Measurements from ENCODE around the gene COL10A1. TPM values are rescaled to one million over a fixed set of nuclear protein-coding genes. Genes with fewer than 3 reads are reported as not detected.

Gene COL10A1
- polyA plus RNA-seq, 1 donor from 2014 or later = not detected

DNA sequence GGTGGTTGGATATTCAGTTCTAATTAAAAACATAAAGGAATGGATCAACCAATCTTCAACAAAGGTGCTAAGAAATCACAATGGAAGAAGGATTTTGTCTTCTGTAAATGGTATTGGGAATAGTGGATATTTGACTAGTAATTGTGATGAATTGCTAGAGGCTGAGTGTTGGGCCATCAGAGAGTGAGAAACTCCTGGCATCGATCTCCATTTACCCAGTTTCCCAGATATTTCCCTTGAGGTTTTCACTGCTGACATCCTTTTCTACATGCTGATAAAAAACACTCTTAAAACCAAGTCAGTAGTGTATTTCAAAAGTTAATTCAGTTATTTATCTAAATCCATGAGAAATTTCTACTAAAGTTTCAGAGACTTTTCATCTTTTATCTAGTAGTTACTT is 40.4 kb upstream of the COL10A1 start:
- H3K9me3 ChIP-seq (ENCODE audit: low read length) = no peaks in the 10 kb centered on the region
- H4K20me1 ChIP-seq (ENCODE audit: insufficient read depth) = no peaks in the 10 kb centered on the region
- TF ChIP-seq TAF1 (IDR thresholded peaks at IDR 0.05; ENCODE audit: low read depth) = no peak
- TF ChIP-seq POLR2AphosphoS5 (IDR thresholded peaks at IDR 0.05) = no peak
- TF ChIP-seq EZH2 (IDR thresholded peaks at IDR 0.05; ENCODE audit: borderline replicate concordance, insufficient read depth, low read length, poor library complexity, severe bottlenecking) = no peak
- no peak for TF ChIP-seq EP300 (conservative IDR thresholded peaks at IDR 0.05; ENCODE audit: poor library complexity, severe bottlenecking)
- TF ChIP-seq MXI1 (conservative IDR thresholded peaks at IDR 0.05; ENCODE audit: poor library complexity, severe bottlenecking) = no peak
- TF ChIP-seq SMC3 (conservative IDR thresholded peaks at IDR 0.05; ENCODE audit: poor library complexity) = no peak
- TF ChIP-seq RAD21 (conservative IDR thresholded peaks at IDR 0.05) = no peak
- TF ChIP-seq, protein P1, sequence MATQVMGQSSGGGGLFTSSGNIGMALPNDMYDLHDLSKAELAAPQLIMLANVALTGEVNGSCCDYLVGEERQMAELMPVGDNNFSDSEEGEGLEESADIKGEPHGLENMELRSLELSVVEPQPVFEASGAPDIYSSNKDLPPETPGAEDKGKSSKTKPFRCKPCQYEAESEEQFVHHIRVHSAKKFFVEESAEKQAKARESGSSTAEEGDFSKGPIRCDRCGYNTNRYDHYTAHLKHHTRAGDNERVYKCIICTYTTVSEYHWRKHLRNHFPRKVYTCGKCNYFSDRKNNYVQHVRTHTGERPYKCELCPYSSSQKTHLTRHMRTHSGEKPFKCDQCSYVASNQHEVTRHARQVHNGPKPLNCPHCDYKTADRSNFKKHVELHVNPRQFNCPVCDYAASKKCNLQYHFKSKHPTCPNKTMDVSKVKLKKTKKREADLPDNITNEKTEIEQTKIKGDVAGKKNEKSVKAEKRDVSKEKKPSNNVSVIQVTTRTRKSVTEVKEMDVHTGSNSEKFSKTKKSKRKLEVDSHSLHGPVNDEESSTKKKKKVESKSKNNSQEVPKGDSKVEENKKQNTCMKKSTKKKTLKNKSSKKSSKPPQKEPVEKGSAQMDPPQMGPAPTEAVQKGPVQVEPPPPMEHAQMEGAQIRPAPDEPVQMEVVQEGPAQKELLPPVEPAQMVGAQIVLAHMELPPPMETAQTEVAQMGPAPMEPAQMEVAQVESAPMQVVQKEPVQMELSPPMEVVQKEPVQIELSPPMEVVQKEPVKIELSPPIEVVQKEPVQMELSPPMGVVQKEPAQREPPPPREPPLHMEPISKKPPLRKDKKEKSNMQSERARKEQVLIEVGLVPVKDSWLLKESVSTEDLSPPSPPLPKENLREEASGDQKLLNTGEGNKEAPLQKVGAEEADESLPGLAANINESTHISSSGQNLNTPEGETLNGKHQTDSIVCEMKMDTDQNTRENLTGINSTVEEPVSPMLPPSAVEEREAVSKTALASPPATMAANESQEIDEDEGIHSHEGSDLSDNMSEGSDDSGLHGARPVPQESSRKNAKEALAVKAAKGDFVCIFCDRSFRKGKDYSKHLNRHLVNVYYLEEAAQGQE (IDR thresholded peaks at IDR 0.05; ENCODE audit: borderline replicate concordance) = no peak
- TF ChIP-seq CTCF (IDR thresholded peaks at IDR 0.05; ENCODE audit: poor library complexity, severe bottlenecking) = no peak

DNA sequence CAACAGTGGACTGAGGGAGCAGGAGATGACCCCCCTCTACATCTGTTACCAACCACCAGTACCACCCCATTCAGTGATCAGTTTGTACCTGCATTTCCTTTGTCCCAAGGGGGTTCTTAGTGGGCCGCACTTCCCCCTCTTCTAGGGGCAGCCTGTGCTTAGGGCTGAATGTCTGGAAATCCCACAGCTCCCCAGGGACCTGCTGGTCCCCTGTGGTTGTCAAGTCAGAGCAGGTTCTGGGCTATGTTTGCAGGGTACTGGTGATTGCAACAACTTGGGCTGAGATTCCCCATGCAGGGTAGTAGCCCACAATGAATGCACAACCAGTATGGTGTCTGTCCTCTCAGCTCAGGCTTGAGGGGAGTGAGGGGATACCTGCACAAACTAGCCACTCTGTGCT is 39.7 kb upstream of the COL10A1 start:
- Histone ChIP-seq H3K27ac (ENCODE audit: low read length) (no peak overlapping the region), H3K4me3 (ENCODE audit: low read length) (no peak overlapping the region), H3K79me2 (replicated peaks; ENCODE audit: insufficient read depth, low read length) (no peaks in the 10 kb centered on the region), H3K4me2 (ENCODE audit: low read length) (no peak overlapping the region), H4K20me1 (ENCODE audit: insufficient read depth) (no peaks in the 10 kb centered on the region), H3K9me2 (ENCODE audit: insufficient read depth, low read length) (no peaks in the 10 kb centered on the region), H2AFZ (ENCODE audit: low read depth, low read length) (no peak overlapping the region), H3F3A (ENCODE audit: insufficient read depth, low read length, poor library complexity, severe bottlenecking) (no peaks in the 10 kb centered on the region), H3K27me3 (ENCODE audit: insufficient read depth, low read depth, low read length) (no peaks in the 10 kb centered on the region), H3K9me3 (ENCODE audit: low read length) (no peaks in the 10 kb centered on the region), H3K36me3 (ENCODE audit: insufficient read depth, low read length) (no peaks in the 10 kb centered on the region), H3K9ac (ENCODE audit: low read length) (no peak overlapping the region)
- TF ChIP-seq EP300 (conservative IDR thresholded peaks at IDR 0.05; ENCODE audit: poor library complexity, severe bottlenecking) = no peak

More for the DNA sequence above, 40.4 kb upstream of the COL10A1 start:
- H3K9me2 ChIP-seq (ENCODE audit: insufficient read depth, low read length) = no peaks in the 10 kb centered on the region
- no peak overlapping the region for H3K4me2 ChIP-seq (ENCODE audit: low read length)
- no peaks in the 10 kb centered on the region for H3F3A ChIP-seq (ENCODE audit: insufficient read depth, low read length, poor library complexity, severe bottlenecking)
- no peak overlapping the region for H2AFZ ChIP-seq (ENCODE audit: low read depth, low read length)
- H3K9ac ChIP-seq (ENCODE audit: low read length) = no peak overlapping the region
- H3K79me2 ChIP-seq (replicated peaks; ENCODE audit: insufficient read depth, low read length) = no peaks in the 10 kb centered on the region
- no peak overlapping the region for H3K4me3 ChIP-seq (ENCODE audit: low read length)
- H3K27ac ChIP-seq (ENCODE audit: low read length) = no peak overlapping the region
- no peaks in the 10 kb centered on the region for H3K27me3 ChIP-seq (ENCODE audit: insufficient read depth, low read depth, low read length)
- H3K36me3 ChIP-seq (ENCODE audit: insufficient read depth, low read length) = no peaks in the 10 kb centered on the region

Measured in neural cell (in vitro differentiated cells).